ENCODE measurements around the gene EYA2. TPM values are rescaled to one million over a fixed set of nuclear protein-coding genes. Genes with fewer than 3 reads are reported as not detected.

Gene EYA2
- total and polyA plus RNA-seq, 2 experiments from 2014 or later, result 1.4 to 2.0 TPM

DNA sequence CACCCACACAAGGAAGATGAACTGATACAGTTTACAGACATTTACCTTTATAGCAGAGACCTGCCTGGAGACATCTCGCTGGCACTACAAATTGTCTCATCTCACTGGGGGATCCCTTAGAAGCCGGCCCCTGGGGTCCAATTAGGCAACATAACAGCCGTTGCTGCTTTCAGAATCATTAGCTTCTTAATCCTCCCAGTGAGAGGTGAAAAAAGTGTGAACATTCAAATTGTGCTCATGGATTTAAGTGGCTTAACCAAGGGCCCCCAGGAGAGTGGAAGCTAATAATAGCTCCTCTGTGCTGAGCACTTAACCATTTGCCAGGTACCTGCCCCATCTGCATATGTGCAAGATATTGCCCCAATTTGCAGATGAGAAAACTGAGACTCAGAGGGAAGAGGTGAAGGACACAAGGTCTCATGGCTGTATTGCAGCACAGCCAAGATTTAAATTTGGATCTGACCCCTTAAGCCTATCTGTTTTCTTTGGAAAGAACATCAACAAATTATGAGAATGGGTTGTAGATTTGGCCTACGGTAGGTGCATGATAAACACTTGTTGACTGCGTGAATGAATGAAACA is 101.0 kb downstream of the EYA2 start:
- 62% methylated on average over 5 of the region's 5 CpGs for WGBS (ENCODE audit: low lambda C conversion rate, missing lambda C conversion rate)
- no peaks in the 10 kb centered on the region for H4K20me1 ChIP-seq (ENCODE audit: insufficient read depth, poor library complexity, severe bottlenecking)
- H3K79me2 ChIP-seq, result no peaks in the 10 kb centered on the region
- TF ChIP-seq EZH2 (IDR thresholded peaks at IDR 0.05; ENCODE audit: borderline replicate concordance) (no peak), EZH2phosphoT487 (IDR thresholded peaks at IDR 0.05; ENCODE audit: low read depth, severe bottlenecking, unreplicated experiment) (no peak)
- TF ChIP-seq, protein P1, sequence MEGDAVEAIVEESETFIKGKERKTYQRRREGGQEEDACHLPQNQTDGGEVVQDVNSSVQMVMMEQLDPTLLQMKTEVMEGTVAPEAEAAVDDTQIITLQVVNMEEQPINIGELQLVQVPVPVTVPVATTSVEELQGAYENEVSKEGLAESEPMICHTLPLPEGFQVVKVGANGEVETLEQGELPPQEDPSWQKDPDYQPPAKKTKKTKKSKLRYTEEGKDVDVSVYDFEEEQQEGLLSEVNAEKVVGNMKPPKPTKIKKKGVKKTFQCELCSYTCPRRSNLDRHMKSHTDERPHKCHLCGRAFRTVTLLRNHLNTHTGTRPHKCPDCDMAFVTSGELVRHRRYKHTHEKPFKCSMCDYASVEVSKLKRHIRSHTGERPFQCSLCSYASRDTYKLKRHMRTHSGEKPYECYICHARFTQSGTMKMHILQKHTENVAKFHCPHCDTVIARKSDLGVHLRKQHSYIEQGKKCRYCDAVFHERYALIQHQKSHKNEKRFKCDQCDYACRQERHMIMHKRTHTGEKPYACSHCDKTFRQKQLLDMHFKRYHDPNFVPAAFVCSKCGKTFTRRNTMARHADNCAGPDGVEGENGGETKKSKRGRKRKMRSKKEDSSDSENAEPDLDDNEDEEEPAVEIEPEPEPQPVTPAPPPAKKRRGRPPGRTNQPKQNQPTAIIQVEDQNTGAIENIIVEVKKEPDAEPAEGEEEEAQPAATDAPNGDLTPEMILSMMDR (IDR thresholded peaks at IDR 0.05; ENCODE audit: poor library complexity), result no peak
- peaks cover 9% of the 10 kb centered on the region for H3K4me1 ChIP-seq (ENCODE audit: insufficient read depth)
- no peaks in the 10 kb centered on the region for H3K9me2 ChIP-seq (replicated peaks; ENCODE audit: insufficient read depth)
- H3K9me3 ChIP-seq (ENCODE audit: low read depth), result no peaks in the 10 kb centered on the region
- no peak overlapping the region for H3K27ac ChIP-seq
- H3K27me3 ChIP-seq, result no peaks in the 10 kb centered on the region
- no peak overlapping the region for H2AFZ ChIP-seq
- no peak for DNase-seq (ENCODE audit: low spot score)
- H3K4me2 ChIP-seq, result no peak overlapping the region
- no peak overlapping the region for H3K4me3 ChIP-seq
- no peaks in the 10 kb centered on the region for H3K36me3 ChIP-seq (replicated peaks; ENCODE audit: insufficient read depth, low read depth)

DNA sequence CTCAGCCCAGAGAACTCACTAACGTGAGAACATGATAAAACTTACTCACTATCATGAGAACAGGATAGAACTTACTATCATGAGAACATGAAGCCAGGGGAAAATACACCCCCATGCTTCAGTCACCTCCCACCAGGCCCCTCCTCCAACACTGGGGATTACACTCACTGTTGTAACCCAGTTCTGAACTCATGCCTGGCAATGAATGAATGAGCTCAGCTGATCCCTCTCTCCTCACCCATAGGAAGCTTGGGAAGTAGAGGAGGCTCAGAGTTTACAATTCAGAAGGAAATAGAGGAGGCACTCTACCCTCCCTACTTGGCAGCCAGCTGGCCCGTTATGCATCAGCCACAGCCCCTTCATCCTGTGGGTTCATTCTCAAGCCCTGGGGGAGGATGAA is 102.5 kb downstream of the EYA2 start:
- no peak for TF ChIP-seq EZH2phosphoT487 (IDR thresholded peaks at IDR 0.05; ENCODE audit: low read depth, severe bottlenecking, unreplicated experiment)
- DNase-seq (ENCODE audit: low spot score), result no peak
- Histone ChIP-seq H3K4me2 (no peak overlapping the region), H3K79me2 (no peaks in the 10 kb centered on the region), H3K27ac (no peak overlapping the region), H3K4me1 (ENCODE audit: insufficient read depth) (peaks cover 9% of the 10 kb centered on the region), H3K9me2 (replicated peaks; ENCODE audit: insufficient read depth) (no peaks in the 10 kb centered on the region), H3K36me3 (replicated peaks; ENCODE audit: insufficient read depth, low read depth) (no peaks in the 10 kb centered on the region), H3K9me3 (ENCODE audit: low read depth) (no peaks in the 10 kb centered on the region), H3K4me3 (no peak overlapping the region), H3K27me3 (no peaks in the 10 kb centered on the region), H4K20me1 (ENCODE audit: insufficient read depth, poor library complexity, severe bottlenecking) (no peaks in the 10 kb centered on the region), H2AFZ (no peak overlapping the region)
- WGBS (ENCODE audit: low lambda C conversion rate, missing lambda C conversion rate), result 76% methylated on average over 2 of the region's 2 CpGs

DNA sequence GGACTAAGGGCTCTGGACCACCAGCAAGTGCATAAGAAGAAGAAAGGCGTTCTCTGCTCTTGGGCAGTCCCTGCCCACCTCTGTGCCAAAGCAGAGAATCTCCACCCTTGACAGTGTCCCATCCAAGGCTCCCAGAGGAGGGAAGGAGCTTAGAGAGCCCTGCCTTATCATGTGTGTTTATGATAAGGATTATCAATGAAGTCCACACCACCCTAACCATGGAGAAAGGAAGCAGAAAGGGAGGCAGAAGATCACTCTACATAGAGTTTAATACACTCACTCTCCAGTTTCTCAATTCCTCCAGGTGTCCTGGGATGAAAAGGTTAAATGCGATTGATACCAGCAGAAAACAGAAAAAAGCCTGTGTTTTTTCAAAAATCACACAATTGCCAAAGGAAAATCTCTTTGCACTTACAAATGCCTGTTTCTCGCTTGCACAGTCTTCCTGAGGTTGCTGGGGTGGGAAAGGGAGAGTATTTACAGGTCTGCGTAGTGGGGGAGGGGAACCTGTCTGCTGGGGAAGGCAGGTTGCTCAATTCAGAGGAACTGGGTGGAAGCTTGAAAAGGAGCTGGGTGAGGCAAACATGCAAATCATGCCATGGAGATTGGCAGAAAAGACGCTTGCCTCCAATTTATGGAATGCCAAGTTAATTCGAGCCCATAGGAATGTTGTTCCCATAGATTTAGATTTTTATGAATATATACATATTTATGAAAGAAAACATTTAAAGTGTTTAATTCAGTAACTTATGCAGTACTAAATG is 104.0 kb downstream of the EYA2 start:
- peaks cover 9% of the 10 kb centered on the region for H3K4me1 ChIP-seq (ENCODE audit: insufficient read depth)
- H3K4me2 ChIP-seq, result no peak overlapping the region
- 35% methylated on average over 6 of the region's 6 CpGs for WGBS (ENCODE audit: low lambda C conversion rate, missing lambda C conversion rate)
- no peaks in the 10 kb centered on the region for H3K36me3 ChIP-seq (replicated peaks; ENCODE audit: insufficient read depth, low read depth)
- H4K20me1 ChIP-seq (ENCODE audit: insufficient read depth, poor library complexity, severe bottlenecking), result no peaks in the 10 kb centered on the region
- no peaks in the 10 kb centered on the region for H3K27me3 ChIP-seq
- TF ChIP-seq EZH2phosphoT487 (IDR thresholded peaks at IDR 0.05; ENCODE audit: low read depth, severe bottlenecking, unreplicated experiment) (no peak), EZH2 (IDR thresholded peaks at IDR 0.05; ENCODE audit: borderline replicate concordance) (no peak)
- TF ChIP-seq, protein P1 (IDR thresholded peaks at IDR 0.05; ENCODE audit: poor library complexity), result no peak
- no peaks in the 10 kb centered on the region for H3K9me2 ChIP-seq (replicated peaks; ENCODE audit: insufficient read depth)
- no peaks in the 10 kb centered on the region for H3K9me3 ChIP-seq (ENCODE audit: low read depth)
- H3K27ac ChIP-seq, result no peak overlapping the region
- H3K79me2 ChIP-seq, result no peaks in the 10 kb centered on the region
- no peak overlapping the region for H3K4me3 ChIP-seq
- H2AFZ ChIP-seq, result no peak overlapping the region
- DNase-seq (ENCODE audit: low spot score), result peak; percentile 68

DNA sequence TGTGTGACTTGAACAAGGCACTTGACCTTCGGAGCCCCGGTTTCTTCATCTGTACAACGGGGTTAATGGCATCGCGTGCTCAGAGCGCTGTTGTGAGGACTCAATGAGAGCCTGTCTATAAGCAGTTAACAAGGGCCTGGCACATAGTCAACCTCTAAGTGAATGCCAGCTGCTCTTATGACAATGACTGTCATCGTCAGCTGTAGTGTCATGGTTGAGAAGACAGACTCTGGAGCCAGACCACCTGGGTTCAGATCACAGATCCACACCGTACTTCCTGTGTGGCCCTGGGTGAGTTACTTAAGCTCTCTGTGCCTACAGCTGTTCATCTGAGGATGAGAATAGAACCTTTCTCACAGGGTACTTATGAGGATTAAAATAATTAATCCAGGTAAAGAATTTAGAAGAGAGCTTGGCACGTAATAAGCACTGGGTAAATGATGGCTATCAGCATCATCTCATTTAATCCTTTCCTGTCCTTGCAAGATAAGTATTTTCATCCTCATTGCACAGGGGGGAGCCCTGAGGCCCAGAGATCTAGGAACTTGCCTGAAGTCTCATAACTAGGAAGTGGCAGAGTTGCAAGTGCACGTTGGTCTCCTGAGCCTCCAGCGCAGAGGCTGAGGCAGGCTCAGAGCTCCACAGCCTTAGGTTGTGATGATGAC is 105.3 kb downstream of the EYA2 start:
- Histone ChIP-seq H3K4me1 (ENCODE audit: insufficient read depth) (peaks cover 9% of the 10 kb centered on the region), H4K20me1 (ENCODE audit: insufficient read depth, poor library complexity, severe bottlenecking) (no peaks in the 10 kb centered on the region), H3K9me2 (replicated peaks; ENCODE audit: insufficient read depth) (no peaks in the 10 kb centered on the region), H3K79me2 (no peaks in the 10 kb centered on the region), H3K9me3 (ENCODE audit: low read depth) (no peaks in the 10 kb centered on the region), H3K27ac (no peak overlapping the region), H2AFZ (no peak overlapping the region), H3K27me3 (no peaks in the 10 kb centered on the region), H3K4me2 (no peak overlapping the region), H3K4me3 (no peak overlapping the region), H3K36me3 (replicated peaks; ENCODE audit: insufficient read depth, low read depth) (no peaks in the 10 kb centered on the region)
- TF ChIP-seq EZH2 (IDR thresholded peaks at IDR 0.05; ENCODE audit: borderline replicate concordance) (no peak), EZH2phosphoT487 (IDR thresholded peaks at IDR 0.05; ENCODE audit: low read depth, severe bottlenecking, unreplicated experiment) (no peak)
- TF ChIP-seq, protein P1 (IDR thresholded peaks at IDR 0.05; ENCODE audit: poor library complexity), result no peak
- 90% methylated on average over 11 of the region's 11 CpGs for WGBS (ENCODE audit: low lambda C conversion rate, missing lambda C conversion rate)
- no peak for DNase-seq (ENCODE audit: low spot score)

Measured in hepatocyte (in vitro differentiated cells).